HPDE6-E6E7 (cell line): Measurements from ENCODE around the gene NT5DC3.

ENCODE experiments used
- DNase-seq: peaks from one replicate; pipeline ENCODE4 v3.0.0; 2011; ENCODE audit warnings: missing footprints; ENCODE audit errors: extremely low spot score

NT5DC3 gene

GRCh38 chr12:103833095-103833775, 7.8 kb downstream of the NT5DC3 start:
- no peak for DNase-seq

GRCh38 chr12:103832048-103832997, 8.7 kb downstream of the NT5DC3 start:
- no peak for DNase-seq

- DNase-seq: no peak
Observed at GRCh38 chr12:103830730-103831320, 10.2 kb downstream of the NT5DC3 start.

GRCh38 chr12:103830025-103830725, 10.9 kb downstream of the NT5DC3 start:
- DNase-seq: no peak

DNA sequence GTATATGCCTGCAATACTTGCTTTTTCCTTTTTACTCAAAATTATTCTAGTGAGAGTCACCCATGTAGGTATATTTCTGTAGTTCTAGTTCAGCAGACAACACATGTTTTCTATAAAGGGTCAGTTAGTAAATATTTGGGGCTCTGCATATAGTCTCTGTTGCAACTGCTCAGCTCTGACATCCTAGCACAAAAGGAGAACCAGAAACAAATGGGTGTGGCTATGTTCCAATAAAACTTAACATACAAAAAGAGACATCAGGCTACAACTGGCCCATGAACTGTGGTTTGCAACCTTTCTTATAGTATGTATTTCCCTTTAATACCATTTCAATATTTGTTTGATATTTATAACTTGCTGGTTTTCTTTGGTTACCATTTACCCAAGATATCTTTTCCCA, 11.9 kb downstream of the NT5DC3 start:
- no peak for DNase-seq

DNA sequence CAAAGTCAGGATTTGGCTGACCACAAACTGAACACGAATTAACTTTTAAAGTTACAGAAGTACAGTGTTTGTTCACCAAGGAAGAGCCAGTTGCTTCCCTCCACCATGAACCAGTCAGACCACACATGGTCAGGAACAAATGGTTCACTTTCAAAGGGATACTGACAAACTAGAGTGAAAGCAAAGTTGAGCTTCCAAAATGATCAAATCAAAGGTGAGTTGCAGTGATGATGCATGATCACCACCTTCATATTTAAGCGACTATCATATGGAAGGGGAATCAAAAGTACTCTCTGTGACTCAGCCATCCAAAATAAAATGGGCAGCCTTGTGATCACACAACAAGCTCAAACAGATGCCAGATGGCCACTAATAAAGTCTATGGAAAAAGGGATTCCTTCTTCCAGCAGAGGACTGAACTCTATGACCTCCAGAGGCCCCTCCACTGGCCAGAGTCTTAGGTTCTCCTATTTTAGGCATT, 13.1 kb downstream of the NT5DC3 start:
- no peak for DNase-seq

GRCh38 chr12:103824845-103825244, 16.2 kb downstream of the NT5DC3 start:
- DNase-seq: no peak

GRCh38 chr12:103824290-103824689, 16.7 kb downstream of the NT5DC3 start:
- no peak for DNase-seq

DNA sequence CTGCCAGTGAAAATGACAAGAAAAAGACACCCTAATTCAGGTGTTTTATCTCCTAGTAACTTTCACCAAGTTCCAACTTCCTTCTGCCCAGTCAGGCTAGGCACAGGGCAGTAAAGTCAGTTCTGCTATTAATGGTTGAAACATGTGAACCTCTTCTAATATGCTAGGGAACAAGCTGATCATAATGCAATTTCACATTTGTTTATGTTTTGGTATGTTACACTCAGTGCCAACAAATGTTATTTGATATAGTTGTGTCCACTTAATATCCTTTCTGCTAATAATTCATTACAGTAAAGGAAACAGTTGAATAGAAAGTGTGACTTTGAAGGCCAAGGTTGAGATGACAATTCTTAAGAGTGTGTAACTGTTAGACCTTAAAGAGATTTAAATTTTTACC, 17.2 kb downstream of the NT5DC3 start:
- DNase-seq: no peak

- DNase-seq: no peak
Observed at GRCh38 chr12:103821773-103822172, 19.3 kb downstream of the NT5DC3 start.

DNA sequence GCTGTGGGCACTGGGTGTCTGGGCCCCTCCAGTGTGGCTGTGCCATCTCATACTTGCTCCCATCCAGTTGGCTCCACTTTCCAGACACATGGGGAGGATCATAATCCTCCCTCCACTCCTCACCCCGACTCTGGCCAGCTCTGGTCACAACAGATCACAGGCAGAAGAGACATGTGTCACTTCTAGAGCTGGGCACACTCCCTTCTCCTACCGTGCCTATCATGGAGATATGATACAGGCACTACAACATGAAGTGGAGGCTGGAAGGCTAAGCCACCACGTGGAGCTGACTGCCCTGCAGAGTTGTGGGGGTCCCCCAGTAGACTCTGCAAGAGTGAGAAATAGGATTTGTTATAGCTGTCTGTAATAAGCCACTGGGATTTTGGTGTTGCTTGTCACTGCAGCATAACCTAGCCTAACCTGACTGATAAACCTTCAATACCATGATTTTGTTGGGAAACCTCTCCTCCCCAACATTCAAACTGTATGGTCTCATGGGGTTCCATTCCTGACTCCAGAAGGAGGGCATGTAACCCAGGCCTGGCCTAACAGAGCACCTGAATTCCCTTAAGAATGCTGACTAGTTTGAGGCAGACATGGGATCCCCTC, 20.0 kb downstream of the NT5DC3 start:
- no peak for DNase-seq

DNA sequence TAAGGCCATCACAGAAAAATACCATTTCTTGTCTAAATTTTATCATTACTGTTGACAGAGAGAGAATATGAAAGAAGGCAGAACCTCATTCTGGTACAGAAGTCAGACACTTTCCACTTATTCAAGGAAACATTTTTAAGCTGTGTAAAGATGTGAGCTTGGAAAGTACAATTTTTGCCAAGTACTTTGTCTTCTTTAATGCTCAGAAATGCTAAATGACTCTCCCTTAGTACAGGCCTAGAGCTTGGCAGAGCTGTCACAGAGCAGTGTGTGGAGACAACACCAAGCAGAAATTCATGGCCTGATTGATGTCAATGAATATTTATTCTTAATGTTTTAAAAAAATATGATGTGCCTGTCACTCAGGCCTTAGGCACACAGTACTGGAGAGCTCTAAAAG, 20.7 kb downstream of the NT5DC3 start:
- DNase-seq: no peak

DNA sequence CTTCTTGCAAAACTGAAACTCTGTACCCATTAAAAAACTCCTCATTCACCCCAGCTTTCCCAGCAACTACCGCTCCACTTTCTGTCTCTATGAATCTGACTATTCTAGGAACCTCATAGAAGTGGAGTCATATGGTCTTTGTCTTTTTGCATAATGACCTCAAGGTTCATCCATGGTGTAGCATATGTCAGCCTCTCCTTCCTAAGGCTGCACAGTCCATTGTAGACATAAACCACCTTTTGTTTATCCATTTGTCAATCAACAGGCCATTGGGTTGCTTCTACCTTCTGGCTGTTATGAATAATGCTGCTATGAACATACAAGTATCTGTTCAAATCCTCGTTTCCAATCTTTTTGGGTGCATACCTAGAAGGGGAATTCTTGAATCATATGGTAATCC, 21.1 kb downstream of the NT5DC3 start:
- no peak for DNase-seq

DNA sequence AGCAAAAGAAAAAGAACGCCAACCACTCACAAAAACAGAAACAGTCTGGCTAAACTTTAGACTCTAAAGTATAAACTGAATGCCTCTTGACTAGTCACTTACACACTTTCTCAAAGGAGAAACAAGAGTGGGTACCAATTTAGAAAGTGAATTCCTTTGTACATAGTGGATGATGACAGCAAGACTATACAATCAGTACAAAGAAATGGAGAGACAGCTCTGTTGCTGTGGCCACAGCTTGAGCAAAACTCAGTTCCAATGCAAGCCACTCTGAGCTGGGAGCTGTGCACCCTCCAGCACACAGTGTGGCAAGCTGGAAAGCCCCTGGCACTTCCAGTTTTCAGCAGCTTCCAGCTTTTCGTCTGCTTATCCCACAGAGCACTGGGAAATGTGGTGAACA, 21.7 kb downstream of the NT5DC3 start:
- no peak for DNase-seq

DNA sequence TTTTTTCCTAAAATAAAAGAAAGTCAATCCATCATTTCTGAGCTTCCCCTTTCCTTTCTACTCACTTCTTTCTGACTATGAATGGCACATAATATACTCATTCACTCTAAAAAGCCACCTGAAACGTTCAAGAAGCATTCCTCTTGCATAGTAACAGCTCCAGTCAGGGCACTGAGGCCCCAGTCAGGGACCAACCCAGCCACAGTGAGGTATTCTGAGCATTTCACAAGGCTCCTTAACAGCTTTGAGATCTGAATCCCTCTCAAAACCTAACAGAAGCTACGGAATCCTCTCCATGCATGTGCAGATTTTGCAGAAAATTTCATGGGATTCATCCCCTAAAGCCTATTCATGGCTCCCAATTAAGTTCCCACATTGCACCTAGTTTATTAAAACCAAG, 23.2 kb downstream of the NT5DC3 start:
- no peak for DNase-seq

GRCh38 chr12:103816663-103817062, 24.4 kb downstream of the NT5DC3 start:
- no peak for DNase-seq

GRCh38 chr12:103814436-103814835, 26.6 kb downstream of the NT5DC3 start:
- no peak for DNase-seq

DNA sequence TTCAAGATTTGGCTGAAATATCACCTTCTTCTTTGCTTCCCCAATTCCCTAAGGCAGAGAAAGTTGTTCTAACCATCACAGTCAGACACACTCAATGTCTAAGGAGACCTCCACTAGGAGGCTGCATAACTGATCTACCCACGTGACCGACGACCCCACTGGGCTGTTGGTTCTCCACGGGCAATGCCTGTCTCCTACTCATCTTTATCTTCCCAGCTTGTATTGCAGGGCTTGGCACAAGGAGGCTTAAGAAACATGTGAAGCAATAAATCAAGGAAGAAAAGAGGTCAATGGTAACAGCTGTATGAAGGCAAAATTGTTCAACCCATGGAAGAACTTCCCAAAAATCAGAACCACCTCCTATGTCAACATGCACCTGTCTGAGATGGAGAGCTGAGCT, 27.1 kb downstream of the NT5DC3 start:
- no peak for DNase-seq

GRCh38 chr12:103813426-103813825, 27.6 kb downstream of the NT5DC3 start:
- DNase-seq: no peak

DNA sequence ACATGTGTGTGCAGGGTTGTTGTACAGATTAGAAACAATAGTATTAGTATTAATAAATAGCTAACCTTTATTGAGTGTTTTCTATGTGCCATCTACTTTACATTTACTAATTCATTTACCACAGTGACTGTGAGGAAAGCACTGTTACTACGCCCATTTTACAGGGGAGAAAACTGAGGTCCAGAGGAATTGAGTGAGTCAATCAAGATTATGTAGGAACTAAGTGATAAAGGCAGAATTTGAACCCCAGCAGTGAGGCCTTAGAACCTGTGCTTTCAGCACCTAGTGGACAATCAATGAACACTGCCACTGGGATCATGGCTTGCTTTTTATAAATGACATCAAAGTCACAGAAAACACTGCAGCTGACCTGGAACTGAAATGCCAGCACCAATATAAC, 28.2 kb downstream of the NT5DC3 start:
- no peak for DNase-seq

DNA sequence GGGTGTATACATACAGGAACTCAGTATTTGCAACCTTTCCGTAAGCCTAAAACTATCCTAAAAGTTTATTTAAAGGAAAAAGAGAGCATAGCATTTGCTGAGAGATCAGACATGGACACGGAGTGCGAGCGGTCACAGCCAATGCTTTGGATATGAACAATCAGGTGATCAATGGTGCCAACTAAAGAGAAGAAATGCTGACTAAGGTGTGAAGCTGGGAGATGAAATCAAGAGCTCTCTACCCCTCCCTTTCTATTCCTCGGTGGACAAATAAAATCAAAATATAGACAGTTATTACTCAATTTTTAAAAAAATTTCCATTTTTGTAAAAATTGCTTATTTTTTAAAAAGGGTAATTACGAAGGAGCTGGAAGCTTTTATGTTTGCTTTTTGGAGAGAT, 29.2 kb downstream of the NT5DC3 start:
- DNase-seq: no peak

DNA sequence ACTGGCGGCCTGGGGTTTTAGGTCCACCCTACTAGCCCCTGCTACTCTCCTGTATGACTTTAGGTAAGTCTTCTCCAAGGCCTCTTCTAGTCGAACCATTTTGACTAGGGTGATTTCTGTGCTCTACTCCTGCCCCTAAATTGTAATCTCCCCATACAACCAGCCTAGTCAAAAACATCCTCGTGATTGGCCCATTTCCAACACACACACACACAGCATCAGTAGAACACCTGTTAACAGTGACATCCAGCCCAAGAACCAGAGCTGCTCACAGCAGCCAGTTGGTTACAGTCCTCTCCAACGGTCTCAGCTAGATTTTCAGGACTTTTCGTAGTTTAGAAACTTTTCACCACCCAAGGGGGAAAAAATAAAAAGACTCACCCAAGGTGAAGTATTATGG, 30.9 kb downstream of the NT5DC3 start:
- no peak for DNase-seq
